Thoracic aorta (tissue), 2 donors: ENCODE measurements around the gene HCST. TPM values are rescaled to one million over a fixed set of nuclear protein-coding genes. Genes with fewer than 3 reads are reported as not detected.
"Not testable (repeated sequence)": the region's sequence is repeated elsewhere in the genome, so short reads cannot be mapped to it uniquely, and the experiment has no call there.

Source experiments
- ATAC-seq: fragments of 150-250 bp; one replicate; pipeline ENCODE4 v1.8.0; 2017; ENCODE audit warnings: low read depth; ENCODE audit not compliant: insufficient number of reproducible peaks, low FRiP score
- DNase-seq: peaks from one replicate; pipeline ENCODE4 v3.0.0-alpha.2; 2020; ENCODE audit warnings: low spot score
- H3K27ac ChIP-seq, 2 donors: fragments of 200-600 bp; sonication (generic); 1 replicate in 1 of 2; 2 replicates in 1 of 2; pipeline ENCODE4 v1.5.1; 2016; ENCODE audit warnings: mild to moderate bottlenecking in 2 of 2, moderate library complexity in 2 of 2
- H3K27me3 ChIP-seq: fragments of 200-600 bp; sonication (generic); replicated peaks from 2 replicates; pipeline ENCODE4 v1.6.0; 2016; ENCODE audit warnings: mild to moderate bottlenecking; ENCODE audit not compliant: insufficient read depth
- H3K36me3 ChIP-seq: fragments of 200-600 bp; sonication (generic); one replicate; pipeline ENCODE4 v1.5.1; 2016
- H3K4me1 ChIP-seq, 2 donors: fragments of 200-600 bp; sonication (generic); 1 replicate in 1 of 2; 2 replicates in 1 of 2; pipeline versions ENCODE4 v1.5.1 to v1.6.0; 2016; ENCODE audit warnings: low read depth in 2 of 2, mild to moderate bottlenecking in 1 of 2; ENCODE audit not compliant: control insufficient read depth in 1 of 2
- H3K4me3 ChIP-seq: fragments of 200-600 bp; sonication (generic); 2 replicates; pipeline ENCODE4 v1.5.1; 2016; ENCODE audit warnings: mild to moderate bottlenecking
- H3K9me3 ChIP-seq: fragments of 200-600 bp; sonication (generic); 2 replicates; pipeline ENCODE4 v1.5.1; 2016
- total RNA-seq, 2 donors: library from RNA; depleted of rRNA; stranded (reverse); fragments of >200 nt; gene quantifications; one replicate each; pipeline versions ENCODE4 v1.1.0 to v1.2.3, GENCODE V29; 2016
- TF ChIP-seq, protein P1 (sequence below): fragments of 200-600 bp; sonication (generic); IDR thresholded peaks from one replicate; pipeline ENCODE4 v1.5.1; 2019; ENCODE audit warnings: antibody characterized with exemption

Gene HCST
- total RNA-seq, 2 donors from 2014 or later, result 4.5 to 13.2 TPM

DNA sequence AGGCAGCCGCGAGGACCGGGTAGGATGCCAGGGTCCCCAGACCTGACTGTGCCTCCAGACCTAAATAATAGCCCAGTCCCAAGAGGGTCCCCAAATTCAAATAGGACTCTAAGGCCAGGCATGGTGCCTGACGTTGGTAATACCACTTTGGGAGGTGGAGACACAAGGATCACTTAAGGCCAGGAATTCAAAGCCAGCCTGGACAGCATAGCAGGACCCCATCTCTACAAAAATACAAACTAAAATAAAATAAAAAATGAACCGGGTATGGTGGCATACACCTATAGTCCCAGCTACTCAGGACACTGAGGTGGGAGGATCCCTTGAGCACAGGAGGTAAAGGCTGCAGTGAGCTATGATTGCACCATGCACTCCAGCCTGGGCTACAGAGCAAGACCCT is 39.3 kb upstream of the HCST start:
- no peaks in the 10 kb centered on the region for H3K4me1 ChIP-seq
- no peaks in the 10 kb centered on the region for H3K36me3 ChIP-seq
- no peak for ATAC-seq
- H3K27me3 ChIP-seq, result no peaks in the 10 kb centered on the region
- no peak for DNase-seq
- H3K9me3 ChIP-seq, result no peaks in the 10 kb centered on the region
- TF ChIP-seq, protein P1, sequence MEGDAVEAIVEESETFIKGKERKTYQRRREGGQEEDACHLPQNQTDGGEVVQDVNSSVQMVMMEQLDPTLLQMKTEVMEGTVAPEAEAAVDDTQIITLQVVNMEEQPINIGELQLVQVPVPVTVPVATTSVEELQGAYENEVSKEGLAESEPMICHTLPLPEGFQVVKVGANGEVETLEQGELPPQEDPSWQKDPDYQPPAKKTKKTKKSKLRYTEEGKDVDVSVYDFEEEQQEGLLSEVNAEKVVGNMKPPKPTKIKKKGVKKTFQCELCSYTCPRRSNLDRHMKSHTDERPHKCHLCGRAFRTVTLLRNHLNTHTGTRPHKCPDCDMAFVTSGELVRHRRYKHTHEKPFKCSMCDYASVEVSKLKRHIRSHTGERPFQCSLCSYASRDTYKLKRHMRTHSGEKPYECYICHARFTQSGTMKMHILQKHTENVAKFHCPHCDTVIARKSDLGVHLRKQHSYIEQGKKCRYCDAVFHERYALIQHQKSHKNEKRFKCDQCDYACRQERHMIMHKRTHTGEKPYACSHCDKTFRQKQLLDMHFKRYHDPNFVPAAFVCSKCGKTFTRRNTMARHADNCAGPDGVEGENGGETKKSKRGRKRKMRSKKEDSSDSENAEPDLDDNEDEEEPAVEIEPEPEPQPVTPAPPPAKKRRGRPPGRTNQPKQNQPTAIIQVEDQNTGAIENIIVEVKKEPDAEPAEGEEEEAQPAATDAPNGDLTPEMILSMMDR, result no peak
- H3K4me3 ChIP-seq, result no peak overlapping the region
- H3K27ac ChIP-seq, result no peak overlapping the region

- ATAC-seq (no peak), DNase-seq (no peak)
- Histone ChIP-seq H3K9me3 (no peaks in the 10 kb centered on the region), H3K27ac (no peak within 1 kb of the TSS), H3K27me3 (no peaks in the 10 kb centered on the region), H3K36me3 (no peaks in the 10 kb centered on the region), H3K4me1 (peaks cover 17 to 20% of the 10 kb centered on the region in 2 donors), H3K4me3 (peak within 1 kb of the TSS; percentile 80)
- TF ChIP-seq, protein P1, result no peak
Observed at GRCh38 chr19:35868172-35868822, 34.0 kb upstream of the HCST start, which contains the start of gene APLP1. TSS of gene APLP1 (plus strand) at chr19:35868574. CDS start at chr19:35868637, 63 bp downstream.

DNA sequence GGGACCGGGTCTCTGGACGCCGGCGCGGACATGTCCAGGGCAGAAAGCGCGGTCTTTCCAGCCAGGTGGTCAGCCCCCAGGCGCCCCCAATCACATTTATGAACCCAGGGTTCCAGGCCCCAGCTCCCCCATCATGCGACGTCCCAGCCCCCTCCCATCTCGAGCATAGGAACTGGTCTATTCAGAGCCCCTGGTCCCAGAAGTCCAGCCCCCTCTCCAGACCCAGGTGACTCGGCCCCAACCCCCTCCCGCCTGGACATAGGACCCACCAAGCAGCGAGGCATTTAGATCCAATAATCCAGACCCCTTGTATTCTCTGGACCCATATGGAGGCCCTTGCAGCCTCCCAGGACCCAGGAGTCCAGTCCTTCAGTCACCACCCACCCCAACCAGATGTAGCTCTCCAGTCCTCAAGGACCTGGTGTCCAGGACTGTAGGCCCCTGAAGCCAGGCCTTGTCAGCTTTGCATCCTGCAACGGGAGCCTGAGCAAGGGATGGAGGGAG is 33.5 kb upstream of the HCST start:
- Histone ChIP-seq H3K27me3 (no peaks in the 10 kb centered on the region), H3K4me3 (peak overlapping the region; percentile 80), H3K36me3 (no peaks in the 10 kb centered on the region), H3K9me3 (no peaks in the 10 kb centered on the region), H3K27ac (no peak overlapping the region), H3K4me1 (peaks cover 17 to 20% of the 10 kb centered on the region in 2 donors)
- TF ChIP-seq, protein P1, result no peak
- DNase-seq (no peak), ATAC-seq (no peak)

GRCh38 chr19:35869327-35870123 is 32.8 kb upstream of the HCST start:
- no peaks in the 10 kb centered on the region for H3K27me3 ChIP-seq
- peak overlapping the region; percentile 80 for H3K4me3 ChIP-seq
- no peaks in the 10 kb centered on the region for H3K9me3 ChIP-seq
- no peak overlapping the region for H3K27ac ChIP-seq
- ATAC-seq (no peak), DNase-seq (no peak)
- peaks cover 17 to 20% of the 10 kb centered on the region in 2 donors for H3K4me1 ChIP-seq
- TF ChIP-seq, protein P1, result no peak
- no peaks in the 10 kb centered on the region for H3K36me3 ChIP-seq

- not testable (repeated sequence) for ATAC-seq, H3K36me3 ChIP-seq, H3K27ac ChIP-seq, DNase-seq, H3K9me3 ChIP-seq, H3K27me3 ChIP-seq
- Histone ChIP-seq H3K4me1 (peaks cover 17 to 20% of the 10 kb centered on the region in 2 donors), H3K4me3 (peak overlapping the region; percentile 80)
Observed at GRCh38 chr19:35870124-35870736, 32.1 kb upstream of the HCST start.
